HepG2 (cell line): ENCODE measurements around the gene ESPNL. TPM values are rescaled to one million over a fixed set of nuclear protein-coding genes. Genes with fewer than 3 reads are reported as not detected.
A peak's percentile ranks its signal among the peaks of the same experiment; 100 is the strongest.

Experiments
- CBX1 ChIP-seq: IDR thresholded peaks from one replicate; pipeline ENCODE4 v1.6.1; 2016; ENCODE audit warnings: antibody characterized with exemption, low read depth
- CBX5 ChIP-seq: sonication (generic); formaldehyde crosslinking; IDR thresholded peaks from 2 replicates; pipeline ENCODE4 v1.4.0; 2020; ENCODE audit warnings: missing genetic modification reagents, borderline replicate concordance
- CHCHD3 ChIP-seq: sonication (generic); formaldehyde crosslinking; IDR thresholded peaks from 2 replicates; pipeline ENCODE4 v1.8.0; 2022; ENCODE audit warnings: mild to moderate bottlenecking, missing genetic modification reagents, moderate library complexity
- ELF3 ChIP-seq: IDR thresholded peaks from 2 replicates; pipeline ENCODE4 v1.6.1; 2016; ENCODE audit warnings: missing genetic modification reagents, missing compliant biosample characterization
- FOXO1 ChIP-seq: sonication (generic); formaldehyde crosslinking; IDR thresholded peaks from 2 replicates; pipeline ENCODE4 v1.4.0; 2020; ENCODE audit warnings: missing genetic modification reagents
- HDAC1 ChIP-seq: sonication (generic); formaldehyde crosslinking; IDR thresholded peaks from 2 replicates; pipeline ENCODE4 v1.5.1; 2020; ENCODE audit warnings: mild to moderate bottlenecking, missing genetic modification reagents
- POLR2A ChIP-seq, 2 experiments: IDR thresholded peaks; 2 replicates each; pipeline ENCODE4 v1.6.1; 2011; ENCODE audit warnings: low read depth in 2 of 2, low read length in 2 of 2, mild to moderate bottlenecking in 1 of 2, moderate library complexity in 1 of 2; ENCODE audit not compliant: insufficient read depth in 1 of 2
- SALL1 ChIP-seq: sonication (generic); formaldehyde crosslinking; IDR thresholded peaks from 2 replicates; pipeline ENCODE4 v1.8.0; 2022; ENCODE audit warnings: mild to moderate bottlenecking, missing genetic modification reagents
- ZEB1 ChIP-seq: IDR thresholded peaks from 2 replicates; pipeline ENCODE4 v1.6.1; 2012; ENCODE audit warnings: mild to moderate bottlenecking, low read depth, inconsistent platforms; ENCODE audit not compliant: insufficient replicate concordance
- ZFP82 ChIP-seq: sonication (generic); formaldehyde crosslinking; IDR thresholded peaks from 2 replicates; pipeline ENCODE4 v1.5.1; 2020; ENCODE audit warnings: mild to moderate bottlenecking, missing genetic modification reagents, borderline replicate concordance
- ZKSCAN8 ChIP-seq: IDR thresholded peaks from 2 replicates; pipeline ENCODE4 v1.6.1; 2016; ENCODE audit warnings: borderline replicate concordance, missing genetic modification reagents, missing compliant biosample characterization
- ZNF317 ChIP-seq: sonication (generic); formaldehyde crosslinking; IDR thresholded peaks from 2 replicates; pipeline ENCODE4 v1.5.0; 2020; ENCODE audit warnings: mild to moderate bottlenecking, missing genetic modification reagents
- ZNF34 ChIP-seq: sonication (generic); formaldehyde crosslinking; IDR thresholded peaks from 2 replicates; pipeline ENCODE4 v1.4.0; 2020; ENCODE audit warnings: mild to moderate bottlenecking, missing genetic modification reagents, borderline replicate concordance
- ZNF616 ChIP-seq: sonication (generic); formaldehyde crosslinking; IDR thresholded peaks from 2 replicates; pipeline ENCODE4 v1.5.0; 2020; ENCODE audit warnings: low read depth, mild to moderate bottlenecking, missing genetic modification reagents
- ZNF670 ChIP-seq: sonication (generic); formaldehyde crosslinking; IDR thresholded peaks from 2 replicates; pipeline ENCODE4 v1.8.0; 2022; ENCODE audit warnings: mild to moderate bottlenecking, missing genetic modification reagents, borderline replicate concordance
- ZNF792 ChIP-seq: IDR thresholded peaks from 2 replicates; pipeline ENCODE4 v1.6.1; 2016
- polyA plus RNA-seq, 8 experiments: library from polyadenylated mRNA; depleted of rRNA in 3 of 8; stranded (reverse) in 7 of 8; unstranded in 1 of 8; fragments of >200 nt; fragmentation: Illumina TruSeq in 4 of 8; extraction: Trizol in 4 of 8; gene quantifications; 2 replicates each; pipeline versions ENCODE4 v1.2.1 to v1.2.3, GENCODE V29; 2011 to 2016; ENCODE audit warnings: low read depth in 4 of 8, missing spikeins in 1 of 8, mixed read lengths in 1 of 8; ENCODE audit not compliant: insufficient read depth in 1 of 8
- total RNA-seq, 5 experiments: library from RNA; depleted of rRNA; stranded (reverse); fragments of >200 nt; fragmentation: Illumina TruSeq; extraction: Trizol; gene quantifications; 2 replicates each; pipeline ENCODE4 v1.2.3, GENCODE V29; 2016; ENCODE audit warnings: low read depth in 1 of 5
- TF ChIP-seq, protein P1 (sequence below): IDR thresholded peaks from 2 replicates; pipeline ENCODE4 v1.6.1; 2016; ENCODE audit warnings: low read depth, control low read depth
- TF ChIP-seq, protein P2 (sequence below): sonication (generic); formaldehyde crosslinking; IDR thresholded peaks from 2 replicates; pipeline ENCODE4 v1.4.0; 2020; ENCODE audit warnings: missing genetic modification reagents, low read depth, mild to moderate bottlenecking, borderline replicate concordance
- TF ChIP-seq, protein P3 (sequence below): sonication (generic); formaldehyde crosslinking; IDR thresholded peaks from 2 replicates; pipeline ENCODE4 v1.8.1; 2023; ENCODE audit warnings: missing genetic modification reagents, inconsistent platforms, borderline replicate concordance
- TF ChIP-seq, protein P4 (sequence below): sonication (generic); formaldehyde crosslinking; IDR thresholded peaks from 2 replicates; pipeline ENCODE4 v1.8.0; 2022; ENCODE audit warnings: missing genetic modification reagents, mild to moderate bottlenecking, moderate library complexity, borderline replicate concordance
- TF ChIP-seq, protein P5 (sequence below): sonication (generic); formaldehyde crosslinking; IDR thresholded peaks from 2 replicates; pipeline ENCODE4 v1.5.1; 2020; ENCODE audit warnings: missing genetic modification reagents, mild to moderate bottlenecking, borderline replicate concordance
- TF ChIP-seq, protein P6 (sequence below): sonication (generic); formaldehyde crosslinking; IDR thresholded peaks from 2 replicates; pipeline ENCODE4 v1.4.0; 2020; ENCODE audit warnings: mild to moderate bottlenecking, missing genetic modification reagents

Gene ESPNL
- total and polyA plus RNA-seq, 2 of the 13 experiments (the other 11 are each of a cell fraction or from before 2014, with no cell fraction given) = 0.45 to 0.80 TPM

DNA sequence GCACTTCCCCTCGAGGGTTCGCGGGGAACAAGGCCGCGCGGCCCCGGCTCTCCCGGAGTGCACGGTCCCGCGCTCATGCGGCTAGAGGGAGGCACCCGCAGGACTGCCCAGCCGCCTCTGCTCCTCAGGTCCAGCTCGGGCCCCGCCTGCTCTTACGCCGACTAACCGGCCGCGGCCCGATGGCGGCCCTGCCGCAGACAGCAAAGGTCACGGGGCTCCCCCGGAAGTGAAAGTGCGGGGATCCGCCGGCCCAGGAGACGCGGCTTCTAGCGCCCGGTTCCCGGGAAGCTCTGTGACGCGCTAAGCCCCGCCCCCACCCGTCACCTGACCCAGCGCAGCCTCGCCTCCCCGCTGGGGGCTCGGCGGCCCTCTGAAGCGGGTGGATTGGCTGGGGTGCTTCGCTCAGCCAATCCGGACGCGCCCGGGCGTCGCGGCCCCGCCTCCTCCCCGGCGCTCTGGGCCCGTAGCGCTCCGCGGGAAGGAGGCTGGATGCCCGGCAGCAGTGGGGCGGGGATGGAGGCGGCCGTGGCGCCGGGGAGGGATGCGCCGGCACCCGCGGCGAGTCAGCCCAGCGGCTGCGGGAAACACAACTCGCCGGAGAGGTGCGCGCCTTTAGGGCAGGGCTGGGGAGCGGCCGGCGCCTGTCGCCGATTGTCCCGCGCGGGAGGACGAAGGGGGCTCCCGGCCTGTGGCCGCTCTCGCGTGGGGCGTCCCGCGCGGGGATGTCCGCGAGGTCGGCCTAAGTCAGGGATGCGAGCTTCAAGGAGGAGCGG is 39.4 kb upstream of the ESPNL start, which contains the start of gene SCLY (continued):
- TF ChIP-seq, protein P1, sequence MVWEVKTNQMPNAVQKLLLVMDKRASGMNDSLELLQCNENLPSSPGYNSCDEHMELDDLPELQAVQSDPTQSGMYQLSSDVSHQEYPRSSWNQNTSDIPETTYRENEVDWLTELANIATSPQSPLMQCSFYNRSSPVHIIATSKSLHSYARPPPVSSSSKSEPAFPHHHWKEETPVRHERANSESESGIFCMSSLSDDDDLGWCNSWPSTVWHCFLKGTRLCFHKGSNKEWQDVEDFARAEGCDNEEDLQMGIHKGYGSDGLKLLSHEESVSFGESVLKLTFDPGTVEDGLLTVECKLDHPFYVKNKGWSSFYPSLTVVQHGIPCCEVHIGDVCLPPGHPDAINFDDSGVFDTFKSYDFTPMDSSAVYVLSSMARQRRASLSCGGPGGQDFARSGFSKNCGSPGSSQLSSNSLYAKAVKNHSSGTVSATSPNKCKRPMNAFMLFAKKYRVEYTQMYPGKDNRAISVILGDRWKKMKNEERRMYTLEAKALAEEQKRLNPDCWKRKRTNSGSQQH (CRISPR knock-in tag) = 0 out of 2 replicates have a peak, but pooled peaks have one; percentile 38
- TF ChIP-seq ELF3 (CRISPR knock-in tag) = peak; percentile 75
- peak; percentile 77; the same call in 1 of the 2 replicates for TF ChIP-seq ZNF317 (CRISPR knock-in tag)
- peak; percentile 60; the same call in 1 of the 2 replicates for TF ChIP-seq FOXO1 (CRISPR knock-in tag)
- peak; percentile 15 for TF ChIP-seq ZEB1
- peak; percentile 82; the same call in 1 of the 2 replicates for TF ChIP-seq CHCHD3 (CRISPR knock-in tag)
- peak; percentile 71; the same call in 1 of the 2 replicates for TF ChIP-seq ZFP82 (CRISPR knock-in tag)
- TF ChIP-seq ZNF670 = no peak
- TF ChIP-seq CBX1 = peak; percentile 49
- peak; percentile 70; the same call in 1 of the 2 replicates for TF ChIP-seq ZNF792 (CRISPR knock-in tag)
- TF ChIP-seq HDAC1 (CRISPR knock-in tag) = peak; percentile 95
- peak; percentile 39; the same call in 1 of the 2 replicates for TF ChIP-seq ZKSCAN8
- TF ChIP-seq ZNF616 (CRISPR knock-in tag) = no peak
- TF ChIP-seq, protein P2, sequence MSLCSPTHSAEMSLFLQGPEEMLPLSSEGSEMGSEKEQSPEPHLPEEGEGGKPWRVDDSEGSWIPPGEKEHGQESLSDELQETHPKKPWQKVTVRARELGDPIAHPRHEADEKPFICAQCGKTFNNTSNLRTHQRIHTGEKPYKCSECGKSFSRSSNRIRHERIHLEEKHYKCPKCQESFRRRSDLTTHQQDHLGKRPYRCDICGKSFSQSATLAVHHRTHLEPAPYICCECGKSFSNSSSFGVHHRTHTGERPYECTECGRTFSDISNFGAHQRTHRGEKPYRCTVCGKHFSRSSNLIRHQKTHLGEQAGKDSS = no peak; the same call in 1 of the 2 replicates
- TF ChIP-seq, protein P3, sequence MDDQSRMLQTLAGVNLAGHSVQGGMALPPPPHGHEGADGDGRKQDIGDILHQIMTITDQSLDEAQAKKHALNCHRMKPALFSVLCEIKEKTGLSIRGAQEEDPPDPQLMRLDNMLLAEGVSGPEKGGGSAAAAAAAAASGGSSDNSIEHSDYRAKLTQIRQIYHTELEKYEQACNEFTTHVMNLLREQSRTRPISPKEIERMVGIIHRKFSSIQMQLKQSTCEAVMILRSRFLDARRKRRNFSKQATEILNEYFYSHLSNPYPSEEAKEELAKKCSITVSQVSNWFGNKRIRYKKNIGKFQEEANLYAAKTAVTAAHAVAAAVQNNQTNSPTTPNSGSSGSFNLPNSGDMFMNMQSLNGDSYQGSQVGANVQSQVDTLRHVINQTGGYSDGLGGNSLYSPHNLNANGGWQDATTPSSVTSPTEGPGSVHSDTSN = no peak
- 0 out of 2 replicates have a peak, but pooled peaks have one; percentile 45 for TF ChIP-seq CBX5 (CRISPR knock-in tag)
- peak; percentile 34; the same call in 1 of the 2 replicates for TF ChIP-seq ZNF34
- TF ChIP-seq, protein P4, sequence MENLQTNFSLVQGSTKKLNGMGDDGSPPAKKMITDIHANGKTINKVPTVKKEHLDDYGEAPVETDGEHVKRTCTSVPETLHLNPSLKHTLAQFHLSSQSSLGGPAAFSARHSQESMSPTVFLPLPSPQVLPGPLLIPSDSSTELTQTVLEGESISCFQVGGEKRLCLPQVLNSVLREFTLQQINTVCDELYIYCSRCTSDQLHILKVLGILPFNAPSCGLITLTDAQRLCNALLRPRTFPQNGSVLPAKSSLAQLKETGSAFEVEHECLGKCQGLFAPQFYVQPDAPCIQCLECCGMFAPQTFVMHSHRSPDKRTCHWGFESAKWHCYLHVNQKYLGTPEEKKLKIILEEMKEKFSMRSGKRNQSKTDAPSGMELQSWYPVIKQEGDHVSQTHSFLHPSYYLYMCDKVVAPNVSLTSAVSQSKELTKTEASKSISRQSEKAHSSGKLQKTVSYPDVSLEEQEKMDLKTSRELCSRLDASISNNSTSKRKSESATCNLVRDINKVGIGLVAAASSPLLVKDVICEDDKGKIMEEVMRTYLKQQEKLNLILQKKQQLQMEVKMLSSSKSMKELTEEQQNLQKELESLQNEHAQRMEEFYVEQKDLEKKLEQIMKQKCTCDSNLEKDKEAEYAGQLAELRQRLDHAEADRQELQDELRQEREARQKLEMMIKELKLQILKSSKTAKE (CRISPR knock-in tag) = peak; percentile 39; the same call in 1 of the 2 replicates
- TF ChIP-seq, protein P5, sequence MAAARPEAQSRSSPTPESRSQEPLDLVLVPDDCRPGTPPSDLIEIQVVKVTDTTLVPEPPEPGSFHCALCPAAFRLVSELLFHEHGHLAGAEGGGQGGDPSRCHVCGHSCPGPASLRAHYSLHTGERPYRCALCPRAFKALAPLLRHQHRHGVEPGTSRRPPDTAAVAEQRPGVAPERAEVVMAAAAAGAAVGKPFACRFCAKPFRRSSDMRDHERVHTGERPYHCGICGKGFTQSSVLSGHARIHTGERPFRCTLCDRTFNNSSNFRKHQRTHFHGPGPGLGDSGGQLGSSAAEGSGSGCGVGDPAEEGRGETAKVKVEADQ (CRISPR knock-in tag) = peak; percentile 95; the same call in 1 of the 2 replicates
- peak; percentile 93 for TF ChIP-seq SALL1 (CRISPR knock-in tag)
- TF ChIP-seq, protein P6, sequence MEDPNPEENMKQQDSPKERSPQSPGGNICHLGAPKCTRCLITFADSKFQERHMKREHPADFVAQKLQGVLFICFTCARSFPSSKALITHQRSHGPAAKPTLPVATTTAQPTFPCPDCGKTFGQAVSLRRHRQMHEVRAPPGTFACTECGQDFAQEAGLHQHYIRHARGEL (CRISPR knock-in tag) = 0 out of 2 replicates have a peak, but pooled peaks have one; percentile 74
- peak; percentile 87 to 91 for TF ChIP-seq POLR2A (IDR thresholded peaks at IDR 0.05; ENCODE audit: insufficient read depth in 1 of 2, low read depth in 2 of 2, low read length in 2 of 2)
